OCI-LY3 (cell line): ENCODE data around the gene SDK2.

Experiments
- H2AFZ ChIP-seq: fragments of 200-600, 300-600 bp; shearing (Covaris generic); 2 replicates; pipeline ENCODE4 v1.6.0; 2014; ENCODE audit warnings: antibody characterized with exemption, low read depth, low read length
- H3K27ac ChIP-seq: fragments of 200-600, 300-600 bp; sonication (generic); 2 replicates; pipeline ENCODE4 v1.5.1; 2014; ENCODE audit warnings: mild to moderate bottlenecking, low read length, moderate library complexity, mixed read lengths
- H3K27me3 ChIP-seq: fragments of 200-600, 300-600 bp; sonication (generic); 2 replicates; pipeline ENCODE4 v1.6.1; 2014; ENCODE audit warnings: low read depth, low read length, mixed read lengths
- H3K36me3 ChIP-seq: fragments of 200-600, 300-600 bp; sonication (generic); replicated peaks from 2 replicates; pipeline ENCODE3; 2014; ENCODE audit warnings: low read depth, low read length, mixed read lengths
- H3K4me1 ChIP-seq: fragments of 300-600, 200-600 bp; sonication (generic); 2 replicates; pipeline ENCODE4 v1.6.1; 2014; ENCODE audit warnings: low read length, mixed read lengths
- H3K4me2 ChIP-seq: fragments of 200-600, 300-600 bp; sonication (generic); 2 replicates; pipeline ENCODE4 v1.6.1; 2014; ENCODE audit warnings: low read length, mixed read lengths
- H3K4me3 ChIP-seq: fragments of 300-600, 200-600 bp; sonication (generic); 2 replicates; pipeline ENCODE4 v1.5.1; 2014; ENCODE audit warnings: antibody characterized with exemption, mild to moderate bottlenecking, low read length, moderate library complexity
- H3K79me2 ChIP-seq: fragments of 300-600, 200-600 bp; shearing (Covaris generic); 2 replicates; pipeline ENCODE4 v1.6.1; 2014; ENCODE audit warnings: mild to moderate bottlenecking, low read length, mixed read lengths
- H3K9ac ChIP-seq: fragments of 300-600, 200-600 bp; shearing (Covaris generic); 2 replicates; pipeline ENCODE4 v1.6.0; 2014; ENCODE audit warnings: mild to moderate bottlenecking, low read length, moderate library complexity
- H3K9me3 ChIP-seq: fragments of 200-600, 300-600 bp; shearing (Covaris generic); 2 replicates; pipeline ENCODE4 v1.6.1; 2014; ENCODE audit warnings: low read length, mixed read lengths; ENCODE audit not compliant: insufficient read depth
- H4K20me1 ChIP-seq: fragments of 200-600, 300-600 bp; sonication (generic); 2 replicates; pipeline ENCODE4 v1.6.1; 2016; ENCODE audit warnings: low read length, mixed read lengths; ENCODE audit not compliant: insufficient read depth
- EZH2phosphoT487 ChIP-seq: fragments of 200-600 bp; shearing (Covaris generic); IDR thresholded peaks from 2 replicates; pipeline ENCODE4 v1.6.1; 2018; ENCODE audit warnings: antibody characterized with exemption, mixed run types, low read depth
- TF ChIP-seq, protein P1 (sequence below): fragments of 200-600, 300-600 bp; sonication (generic); IDR thresholded peaks from 2 replicates; pipeline ENCODE4 v1.5.1; 2014; ENCODE audit warnings: antibody characterized with exemption, low read length, low read depth

The SDK2 gene

DNA sequence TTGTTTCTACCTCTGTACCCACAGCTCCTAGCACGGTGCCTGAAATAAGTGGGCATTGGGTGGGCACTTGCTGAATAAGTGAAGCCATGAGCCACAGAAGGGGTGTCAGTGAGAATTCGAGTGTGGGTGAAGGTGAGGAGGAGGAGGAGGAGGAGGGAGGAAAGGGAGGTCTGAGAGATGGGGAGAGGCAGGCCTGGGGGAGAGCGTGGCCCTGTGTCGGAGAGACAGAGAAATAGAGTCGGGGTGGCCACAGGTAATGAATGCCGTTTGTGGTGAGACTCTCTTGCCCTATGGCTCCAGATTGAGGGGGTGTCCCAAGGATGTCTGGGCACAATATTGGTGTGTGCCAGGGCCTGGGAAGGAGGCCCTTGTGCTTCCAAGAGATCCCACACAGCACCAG lies 49.2 kb downstream of the SDK2 start:
- no peaks in the 10 kb centered on the region; the same call in 1 of the 2 replicates for H3K27me3 ChIP-seq
- no peak for TF ChIP-seq EZH2phosphoT487
- TF ChIP-seq, protein P1, sequence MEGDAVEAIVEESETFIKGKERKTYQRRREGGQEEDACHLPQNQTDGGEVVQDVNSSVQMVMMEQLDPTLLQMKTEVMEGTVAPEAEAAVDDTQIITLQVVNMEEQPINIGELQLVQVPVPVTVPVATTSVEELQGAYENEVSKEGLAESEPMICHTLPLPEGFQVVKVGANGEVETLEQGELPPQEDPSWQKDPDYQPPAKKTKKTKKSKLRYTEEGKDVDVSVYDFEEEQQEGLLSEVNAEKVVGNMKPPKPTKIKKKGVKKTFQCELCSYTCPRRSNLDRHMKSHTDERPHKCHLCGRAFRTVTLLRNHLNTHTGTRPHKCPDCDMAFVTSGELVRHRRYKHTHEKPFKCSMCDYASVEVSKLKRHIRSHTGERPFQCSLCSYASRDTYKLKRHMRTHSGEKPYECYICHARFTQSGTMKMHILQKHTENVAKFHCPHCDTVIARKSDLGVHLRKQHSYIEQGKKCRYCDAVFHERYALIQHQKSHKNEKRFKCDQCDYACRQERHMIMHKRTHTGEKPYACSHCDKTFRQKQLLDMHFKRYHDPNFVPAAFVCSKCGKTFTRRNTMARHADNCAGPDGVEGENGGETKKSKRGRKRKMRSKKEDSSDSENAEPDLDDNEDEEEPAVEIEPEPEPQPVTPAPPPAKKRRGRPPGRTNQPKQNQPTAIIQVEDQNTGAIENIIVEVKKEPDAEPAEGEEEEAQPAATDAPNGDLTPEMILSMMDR: no peak
- H3K4me2 ChIP-seq: no peak overlapping the region
- no peaks in the 10 kb centered on the region for H3K4me1 ChIP-seq
- H2AFZ ChIP-seq: no peak overlapping the region
- H3K4me3 ChIP-seq: no peak overlapping the region
- H3K9me3 ChIP-seq: no peaks in the 10 kb centered on the region
- no peaks in the 10 kb centered on the region for H3K79me2 ChIP-seq
- no peak overlapping the region for H3K27ac ChIP-seq
- no peaks in the 10 kb centered on the region for H3K36me3 ChIP-seq
- no peak overlapping the region for H3K9ac ChIP-seq
- H4K20me1 ChIP-seq: no peaks in the 10 kb centered on the region

DNA sequence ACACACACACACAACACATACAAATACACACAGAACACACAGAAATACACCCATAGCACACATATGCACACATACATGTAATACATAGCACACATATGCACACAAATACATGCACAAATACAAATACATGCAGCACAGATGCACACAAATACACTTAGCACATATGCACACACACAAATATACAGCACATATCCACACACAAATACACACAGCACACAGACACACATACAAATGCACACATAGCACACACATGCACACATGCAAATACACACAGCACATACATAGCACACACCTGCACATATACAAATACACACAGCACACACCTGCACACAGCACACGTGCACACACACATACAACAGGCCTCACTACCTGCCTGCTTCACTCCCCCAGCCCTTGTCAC lies 49.6 kb downstream of the SDK2 start:
- Histone ChIP-seq H3K9ac (no peak overlapping the region), H3K79me2 (no peaks in the 10 kb centered on the region), H3K9me3 (no peaks in the 10 kb centered on the region), H4K20me1 (no peaks in the 10 kb centered on the region), H3K36me3 (no peaks in the 10 kb centered on the region), H3K27ac (no peak overlapping the region), H3K4me3 (no peak overlapping the region), H3K4me2 (no peak overlapping the region), H3K27me3 (no peaks in the 10 kb centered on the region; the same call in 1 of the 2 replicates), H3K4me1 (no peaks in the 10 kb centered on the region), H2AFZ (no peak overlapping the region)
- TF ChIP-seq EZH2phosphoT487: no peak
- TF ChIP-seq, protein P1: no peak

DNA sequence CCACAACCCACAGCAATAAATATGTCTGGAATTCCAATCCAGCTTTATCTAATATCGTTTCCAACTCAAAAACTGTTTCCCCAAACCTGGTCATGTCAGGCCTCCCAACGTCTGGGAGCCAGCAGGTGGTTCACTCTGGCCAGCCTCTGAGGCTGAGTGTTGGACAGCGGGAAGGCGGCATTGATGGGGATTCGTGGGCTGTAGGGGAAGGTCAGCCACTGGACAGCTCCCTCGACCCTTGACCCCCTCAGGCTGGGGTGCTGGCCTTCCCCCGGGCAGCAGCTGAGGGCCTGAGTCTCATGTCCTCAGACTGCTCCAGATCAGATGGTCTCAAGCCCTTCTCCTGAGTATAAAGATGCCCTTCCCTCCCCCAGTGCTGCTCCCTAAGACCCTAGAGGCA lies 50.2 kb downstream of the SDK2 start:
- H3K9ac ChIP-seq: no peak overlapping the region
- no peaks in the 10 kb centered on the region for H3K36me3 ChIP-seq
- H4K20me1 ChIP-seq: no peaks in the 10 kb centered on the region
- no peak overlapping the region for H3K4me3 ChIP-seq
- H3K27me3 ChIP-seq: no peaks in the 10 kb centered on the region; the same call in 1 of the 2 replicates
- H3K4me1 ChIP-seq: no peaks in the 10 kb centered on the region
- H3K27ac ChIP-seq: no peak overlapping the region
- no peak overlapping the region for H3K4me2 ChIP-seq
- no peak for TF ChIP-seq EZH2phosphoT487
- TF ChIP-seq, protein P1: no peak
- no peak overlapping the region for H2AFZ ChIP-seq
- no peaks in the 10 kb centered on the region for H3K9me3 ChIP-seq
- no peaks in the 10 kb centered on the region for H3K79me2 ChIP-seq

DNA sequence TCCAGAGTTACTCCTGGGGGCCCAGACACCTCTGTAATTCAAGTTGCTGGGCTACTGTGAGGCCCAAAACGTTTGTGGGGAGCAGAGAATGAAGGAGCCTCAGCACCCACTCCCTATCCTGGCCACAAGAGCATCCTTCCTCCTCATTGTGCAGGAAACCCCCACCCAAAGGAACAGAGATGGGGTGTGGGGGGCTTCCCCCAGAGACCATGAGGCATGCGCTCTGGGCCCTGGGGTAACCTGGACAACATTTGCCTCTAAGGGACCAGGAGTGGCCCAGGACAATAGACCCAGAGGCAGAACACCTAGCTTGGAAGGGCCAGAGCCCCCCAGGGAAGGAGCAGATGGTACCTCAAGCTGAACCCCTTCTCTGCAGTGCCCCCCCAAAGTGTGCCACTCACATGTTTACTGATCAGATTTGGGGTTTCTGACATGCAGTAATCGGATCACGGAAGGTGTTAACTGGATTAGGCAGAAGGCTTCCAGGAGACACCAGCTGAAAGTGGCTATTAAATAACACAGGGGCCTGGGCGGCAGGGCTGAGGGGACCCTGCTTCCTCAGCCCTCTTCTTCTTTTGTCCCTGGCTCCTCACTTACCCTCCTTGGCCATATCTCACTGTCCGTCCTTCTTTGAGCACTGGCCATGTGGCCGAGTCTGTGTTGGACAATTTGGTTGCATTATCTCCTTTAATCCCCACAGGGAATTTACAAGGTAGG lies 50.8 kb downstream of the SDK2 start:
- no peak overlapping the region for H2AFZ ChIP-seq
- H3K27me3 ChIP-seq: no peaks in the 10 kb centered on the region; the same call in 1 of the 2 replicates
- no peak overlapping the region for H3K9ac ChIP-seq
- no peaks in the 10 kb centered on the region for H3K36me3 ChIP-seq
- no peaks in the 10 kb centered on the region for H3K9me3 ChIP-seq
- H3K4me1 ChIP-seq: no peaks in the 10 kb centered on the region
- H3K27ac ChIP-seq: no peak overlapping the region
- H4K20me1 ChIP-seq: no peaks in the 10 kb centered on the region
- TF ChIP-seq EZH2phosphoT487: no peak
- TF ChIP-seq, protein P1: no peak
- no peak overlapping the region for H3K4me2 ChIP-seq
- no peak overlapping the region for H3K4me3 ChIP-seq
- no peaks in the 10 kb centered on the region for H3K79me2 ChIP-seq
